ENCODE measurements around the gene NTM. TPM values are rescaled to one million over a fixed set of nuclear protein-coding genes. Genes with fewer than 3 reads are reported as not detected.

NTM gene
- total RNA-seq, 1 donor from 2014 or later, result 3.4 TPM

- intact Hi-C loops (cut with DNase I), result no loop called here
- no peak for DNase-seq (ENCODE audit: low spot score)
Observed at GRCh38 chr11:131687291-131688047, 317.1 kb downstream of the NTM start.

DNA sequence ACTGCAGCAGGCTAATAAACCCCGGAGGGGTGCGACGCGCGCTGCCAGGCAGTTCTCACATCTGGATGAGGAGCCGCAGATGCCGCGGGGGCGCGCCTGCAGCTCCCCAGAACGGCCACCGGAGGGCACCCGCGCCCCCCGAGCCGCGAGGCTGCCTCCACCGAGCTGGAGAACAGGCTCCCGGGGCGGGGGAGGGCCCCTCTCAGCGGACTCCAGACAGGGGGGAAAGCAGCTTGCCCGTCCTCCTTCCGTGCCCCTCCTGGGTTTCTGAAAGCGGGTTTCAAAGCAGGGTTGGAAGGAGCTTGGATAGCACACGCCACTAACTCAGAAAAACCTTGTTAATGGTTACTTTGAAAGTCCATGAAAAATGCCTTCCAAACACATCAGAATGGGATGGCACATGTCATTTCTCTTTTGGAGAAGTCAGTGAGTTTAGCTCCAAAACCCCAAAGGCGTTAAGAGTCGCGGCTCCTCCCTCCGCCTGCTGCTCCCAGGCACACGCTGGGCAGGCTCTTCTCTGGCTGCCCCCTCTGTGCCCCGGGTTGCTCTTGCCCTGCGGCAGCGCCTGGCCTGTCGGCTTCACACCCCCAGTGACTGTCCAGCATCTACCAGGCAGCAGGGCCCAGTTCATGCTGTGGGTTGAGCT, 317.8 kb downstream of the NTM start:
- no peak for DNase-seq (ENCODE audit: low spot score)
- intact Hi-C loops (cut with DNase I), result no loop called here

GRCh38 chr11:131689049-131689925, 318.9 kb downstream of the NTM start:
- intact Hi-C loops (cut with DNase I), result no loop called here
- no peak for DNase-seq (ENCODE audit: low spot score)

DNA sequence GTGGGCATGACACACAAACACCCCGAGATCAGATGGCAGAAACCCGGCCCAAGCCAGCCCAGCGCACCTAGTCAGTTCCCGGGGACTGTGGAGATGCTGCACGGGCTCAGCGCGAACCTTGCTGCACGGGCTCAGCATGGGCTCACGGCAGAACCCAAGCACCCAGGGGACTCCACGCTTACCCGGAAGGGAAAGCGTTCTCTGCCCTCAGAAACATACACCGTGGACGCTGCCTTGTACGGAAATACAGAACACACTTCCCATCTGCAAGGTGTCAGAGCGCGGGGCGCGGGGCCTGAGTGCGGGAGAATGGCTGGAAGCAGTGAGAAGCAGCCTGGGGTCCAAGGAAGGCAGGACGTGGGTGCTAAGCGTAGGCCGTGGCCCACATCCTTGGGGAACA, 319.9 kb downstream of the NTM start:
- intact Hi-C loops (cut with DNase I), result no loop called here
- no peak for DNase-seq (ENCODE audit: low spot score)

DNA sequence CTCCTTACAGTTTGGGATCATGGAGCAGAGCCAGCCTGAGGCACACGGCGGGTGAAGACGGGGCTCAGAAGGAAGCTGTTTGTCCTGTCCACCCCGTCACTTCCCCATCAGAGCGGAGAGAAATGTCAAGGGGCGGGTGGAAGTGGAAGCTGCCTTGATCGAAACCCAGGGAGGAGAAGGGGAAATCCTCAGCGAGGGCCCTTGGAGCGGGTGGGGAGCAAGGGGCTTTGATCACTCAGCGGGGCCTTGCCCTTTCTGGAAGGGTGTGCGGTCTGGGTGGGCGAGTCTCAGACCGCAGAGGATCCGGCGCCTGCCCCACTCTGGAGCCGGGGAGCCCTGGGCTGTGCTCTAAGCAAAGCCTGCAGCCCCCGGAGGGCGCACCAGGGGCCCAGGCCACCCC, 320.4 kb downstream of the NTM start:
- DNase-seq (ENCODE audit: low spot score), result no peak
- intact Hi-C loops (cut with DNase I), result no loop called here

DNA sequence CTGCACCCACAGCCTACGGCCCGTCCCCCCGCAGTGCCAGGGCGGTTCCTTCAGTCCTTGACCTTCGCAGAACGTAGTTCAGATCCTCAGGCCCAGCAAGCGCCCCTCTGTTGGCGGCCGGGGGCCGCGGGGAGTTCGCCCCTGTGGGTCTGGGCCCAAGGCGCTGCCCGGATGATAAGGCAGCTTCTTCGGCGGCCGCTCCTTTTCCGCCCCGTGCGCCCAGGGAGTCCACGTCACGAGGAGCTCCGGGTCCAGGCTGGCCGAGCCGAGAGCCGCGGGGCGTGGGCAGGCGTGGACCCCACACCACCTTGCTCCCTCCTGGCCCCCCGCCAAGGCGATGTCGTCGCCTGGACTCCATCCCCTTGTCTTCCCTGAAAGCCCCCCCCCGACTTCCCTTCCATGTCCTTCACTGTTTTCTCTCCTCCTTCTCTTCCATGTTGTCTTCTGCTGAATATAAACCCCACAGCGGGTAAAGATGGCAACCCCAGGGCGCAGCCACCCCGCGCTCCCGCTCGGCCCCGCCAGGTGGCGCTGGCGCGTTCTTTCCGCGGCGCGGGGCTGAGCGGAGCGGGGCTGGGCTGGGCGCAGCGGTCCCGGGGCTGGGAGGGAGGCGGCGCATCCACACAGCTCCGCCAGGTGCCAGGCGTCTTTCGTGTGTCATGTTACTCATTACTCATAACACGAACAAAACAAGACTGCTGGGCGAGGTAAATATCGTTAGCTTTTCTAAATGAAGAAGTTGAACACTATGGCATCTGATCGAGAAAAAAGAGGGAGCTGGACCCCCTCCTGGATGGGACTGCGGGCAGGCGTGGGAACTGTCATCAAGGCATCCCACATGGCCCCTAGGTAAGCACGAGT, 321.0 kb downstream of the NTM start:
- DNase-seq (ENCODE audit: low spot score), result no peak
- intact Hi-C loops (cut with DNase I), result no loop called here

- intact Hi-C loops (cut with DNase I), result no loop called here
- DNase-seq (ENCODE audit: low spot score), result no peak
Observed at GRCh38 chr11:131692151-131692550, 321.7 kb downstream of the NTM start.

- intact Hi-C loops (cut with DNase I), result no loop called here
- no peak for DNase-seq (ENCODE audit: low spot score)
Observed at GRCh38 chr11:131692961-131693360, 322.5 kb downstream of the NTM start.

- DNase-seq (ENCODE audit: low spot score), result no peak
- intact Hi-C loops (cut with DNase I), result no loop called here
Observed at GRCh38 chr11:131693756-131694155, 323.3 kb downstream of the NTM start.

GRCh38 chr11:131694526-131695424, 324.4 kb downstream of the NTM start:
- intact Hi-C loops (cut with DNase I), result no loop called here
- DNase-seq (ENCODE audit: low spot score), result peak; percentile 89

DNA sequence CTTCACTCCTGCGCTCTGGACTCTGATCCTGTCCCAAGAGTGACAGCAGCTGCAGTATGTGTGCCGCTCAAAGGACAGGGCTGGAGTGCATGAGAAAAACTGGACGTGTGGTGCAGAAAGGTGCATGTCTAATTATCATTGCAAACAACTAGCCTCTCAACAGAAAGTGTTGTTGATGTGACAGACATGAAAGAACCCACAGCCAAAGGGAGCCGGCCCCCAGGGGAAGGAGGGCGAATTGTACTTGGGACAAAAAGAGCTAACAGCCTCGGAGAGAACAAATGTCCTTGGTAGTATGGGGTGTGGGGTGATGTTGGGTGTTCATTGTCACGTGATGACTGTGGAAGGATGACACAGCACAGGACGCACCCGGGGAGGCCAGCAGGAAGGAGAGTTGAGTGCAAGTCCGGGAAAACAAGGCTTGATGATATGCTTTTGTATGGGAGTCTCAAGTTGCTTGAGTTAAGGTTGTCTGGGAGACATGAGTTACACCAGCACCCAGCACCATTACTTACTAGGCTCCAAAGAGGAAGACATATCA, 325.5 kb downstream of the NTM start:
- intact Hi-C loops (cut with DNase I), result no loop called here
- DNase-seq (ENCODE audit: low spot score), result no peak

DNA sequence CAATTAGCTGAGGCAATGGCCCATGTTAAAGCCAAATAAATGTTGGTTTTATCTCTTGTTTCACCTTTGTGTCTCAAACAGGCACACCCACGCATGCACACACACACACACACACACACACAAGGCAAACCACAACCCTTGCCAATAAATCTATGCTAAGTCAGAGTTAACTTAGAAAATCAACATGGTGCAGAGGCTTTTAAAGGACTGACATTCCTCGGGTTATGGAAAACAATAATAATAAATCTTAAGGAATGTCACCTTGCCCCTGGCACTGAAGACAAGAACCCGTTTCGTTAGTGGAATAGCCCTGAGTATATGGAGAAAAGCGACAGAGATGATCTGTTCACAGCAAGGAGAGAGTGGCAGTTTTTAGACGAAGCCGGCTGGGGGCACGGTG, 326.3 kb downstream of the NTM start:
- intact Hi-C loops (cut with DNase I), result no loop called here
- no peak for DNase-seq (ENCODE audit: low spot score)

DNA sequence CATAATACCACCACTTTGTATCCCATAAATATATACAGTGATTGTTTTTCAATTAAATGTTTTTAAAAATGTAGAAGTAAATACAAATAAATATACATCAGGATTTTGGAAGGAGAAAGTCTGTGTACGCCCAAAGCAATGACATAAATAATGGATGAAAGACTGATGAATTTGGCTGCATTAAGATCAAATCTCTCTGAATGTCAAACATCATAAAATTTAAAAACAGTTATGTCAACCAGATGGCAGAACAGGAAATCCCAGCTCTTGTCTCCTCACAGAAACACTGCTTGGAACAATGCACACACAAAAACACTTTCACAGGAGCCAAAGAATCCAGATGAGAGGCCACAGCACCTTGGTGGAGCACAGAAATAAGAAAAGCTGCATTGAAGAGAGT, 332.9 kb downstream of the NTM start:
- no peak for DNase-seq (ENCODE audit: low spot score)
- intact Hi-C loops (cut with DNase I), result no loop called here

DNA sequence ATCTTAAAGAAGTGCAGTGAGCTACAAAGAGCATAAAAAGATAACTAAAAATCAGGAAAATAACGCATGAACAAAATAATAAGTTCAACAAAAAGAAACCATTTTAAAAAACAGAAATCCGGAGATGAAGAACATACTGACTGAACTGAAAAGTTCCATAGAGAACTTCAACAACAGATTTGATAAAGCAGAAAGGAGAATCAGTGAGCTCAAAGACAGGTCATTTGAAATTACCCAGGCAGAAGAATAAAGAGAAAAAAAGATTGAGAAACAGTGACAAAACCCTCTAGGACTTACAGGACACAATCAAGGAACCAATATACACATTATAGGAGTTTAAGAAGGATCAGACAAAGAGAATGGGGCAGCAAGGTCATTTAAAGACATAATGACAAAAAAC, 334.3 kb downstream of the NTM start:
- intact Hi-C loops (cut with DNase I), result no loop called here

GRCh38 chr11:131710511-131710910, 340.1 kb downstream of the NTM start:
- intact Hi-C loops (cut with DNase I), result no loop called here
- DNase-seq (ENCODE audit: low spot score), result no peak

More for the DNA sequence above, 334.3 kb downstream of the NTM start:
- DNase-seq (ENCODE audit: low spot score), result no peak

DNA sequence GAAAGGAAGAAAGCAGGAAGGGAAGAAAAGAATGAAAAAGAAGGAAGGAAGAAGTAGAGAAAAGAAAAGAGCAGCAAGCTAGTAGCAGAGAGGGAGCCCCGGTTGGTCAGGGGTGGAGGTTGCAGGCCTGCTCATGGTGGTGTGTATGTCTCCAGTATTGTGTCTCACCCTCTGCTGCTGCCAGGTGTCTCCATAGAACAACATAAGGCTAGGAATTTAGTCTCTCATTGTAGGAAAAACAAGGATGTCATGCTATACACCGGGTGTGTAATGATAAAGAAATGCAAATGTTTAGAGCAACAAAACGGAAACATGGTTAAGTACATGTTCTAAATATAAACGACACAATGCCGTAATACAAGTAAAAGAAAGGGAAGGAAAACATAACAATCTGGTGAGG, 342.5 kb downstream of the NTM start:
- no peak for DNase-seq (ENCODE audit: low spot score)
- intact Hi-C loops (cut with DNase I), result no loop called here

GRCh38 chr11:131713529-131714134, 343.2 kb downstream of the NTM start:
- intact Hi-C loops (cut with DNase I), result no loop called here
- DNase-seq (ENCODE audit: low spot score), result no peak

DNA sequence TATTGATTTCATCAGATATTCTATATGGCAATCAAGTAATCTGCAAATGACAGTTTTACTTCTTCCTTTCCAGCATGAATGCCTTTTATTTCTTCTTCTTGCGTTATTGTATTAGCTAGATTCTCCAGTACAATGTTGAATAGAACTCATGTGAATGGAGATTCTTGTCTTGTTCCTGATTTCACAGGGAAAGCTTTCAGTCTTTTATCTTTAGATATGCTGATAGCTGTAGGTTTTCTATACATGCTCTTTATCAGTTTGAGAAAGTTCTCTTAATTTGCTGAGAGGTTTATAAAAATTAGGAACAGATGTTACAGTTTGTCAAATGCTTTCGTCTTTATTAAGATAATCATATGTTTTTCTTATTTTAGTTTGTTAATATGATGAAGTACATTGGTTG, 347.2 kb downstream of the NTM start:
- intact Hi-C loops (cut with DNase I), result no loop called here
- no peak for DNase-seq (ENCODE audit: low spot score)
